SK-N-SH treated with all-trans-retinoic acid at 6 μM for 48 hours (cell line): ENCODE measurements around the gene CDH20.
A peak's percentile ranks its signal among the peaks of the same experiment; 100 is the strongest.

Experiments used
- ATAC-seq: fragments of 200-7000 bp; cut with Tn5 transposase; 3 replicates; pipeline ENCODE4 v1.9.1; 2020; ENCODE audit warnings: mild to moderate bottlenecking, moderate library complexity
- ARNTL ChIP-seq: fragments of 450-650 bp; formaldehyde crosslinking; IDR thresholded peaks from 2 replicates; pipeline ENCODE4 v1.5.0; 2020; ENCODE audit warnings: low read depth, mild to moderate bottlenecking, moderate library complexity, borderline replicate concordance
- BACH2 ChIP-seq: fragments of 250-450 bp; sonication (Bioruptor Pico); IDR thresholded peaks from 2 replicates; pipeline ENCODE4 v1.9.0; 2021; ENCODE audit warnings: mild to moderate bottlenecking, borderline replicate concordance
- CSDC2 ChIP-seq: fragments of 250-450 bp; sonication (Bioruptor Pico); IDR thresholded peaks from 2 replicates; pipeline ENCODE4 v1.5.0; 2020; ENCODE audit warnings: mild to moderate bottlenecking, moderate library complexity
- ESRRG ChIP-seq: fragments of 250-450 bp; sonication (Bioruptor Pico); IDR thresholded peaks from 2 replicates; pipeline ENCODE4 v1.6.1; 2021; ENCODE audit warnings: mild to moderate bottlenecking
- ISL1 ChIP-seq: fragments of 250-450 bp; sonication (Bioruptor Pico); IDR thresholded peaks from 2 replicates; pipeline ENCODE4 v2.1.2; 2022; ENCODE audit warnings: mild to moderate bottlenecking, moderate library complexity
- OSR1 ChIP-seq: fragments of 250-450 bp; sonication (Bioruptor Pico); IDR thresholded peaks from 2 replicates; pipeline ENCODE4 v1.8.0; 2022; ENCODE audit warnings: moderate library complexity, mild to moderate bottlenecking, inconsistent platforms
- RARB ChIP-seq: fragments of 250-450 bp; sonication (Bioruptor Pico); IDR thresholded peaks from 2 replicates; pipeline ENCODE4 v1.8.0; 2021; ENCODE audit warnings: mild to moderate bottlenecking, moderate library complexity
- SNAI2 ChIP-seq: fragments of 250-450 bp; sonication (Bioruptor Pico); IDR thresholded peaks from 2 replicates; pipeline ENCODE4 v1.5.0; 2020; ENCODE audit warnings: mild to moderate bottlenecking, moderate library complexity
- TCF4 ChIP-seq: fragments of 250-450 bp; sonication (Bioruptor Pico); IDR thresholded peaks from 2 replicates; pipeline ENCODE4 v1.8.0; 2021; ENCODE audit warnings: mild to moderate bottlenecking, moderate library complexity, borderline replicate concordance
- TOX ChIP-seq: fragments of 250-450 bp; sonication (Bioruptor Pico); IDR thresholded peaks from 2 replicates; pipeline ENCODE4 v1.8.0; 2021; ENCODE audit warnings: mild to moderate bottlenecking, moderate library complexity, borderline replicate concordance
- ZC3H10 ChIP-seq: fragments of 250-450 bp; sonication (Bioruptor Pico); IDR thresholded peaks from 2 replicates; pipeline ENCODE4 v1.5.1; 2021; ENCODE audit warnings: mild to moderate bottlenecking, moderate library complexity
- ZFP3 ChIP-seq: fragments of 250-450 bp; sonication (Bioruptor Pico); IDR thresholded peaks from 2 replicates; pipeline ENCODE4 v1.5.0; 2020; ENCODE audit warnings: mild to moderate bottlenecking, moderate library complexity
- ZFP30 ChIP-seq: fragments of 450-650 bp; formaldehyde crosslinking; IDR thresholded peaks from 2 replicates; pipeline ENCODE4 v1.5.0; 2022; ENCODE audit warnings: mild to moderate bottlenecking, moderate library complexity
- ZNF565 ChIP-seq: fragments of 450-650 bp; formaldehyde crosslinking; conservative IDR thresholded peaks from 2 replicates; pipeline ENCODE4 v1.5.0; 2020; ENCODE audit warnings: low read depth, mild to moderate bottlenecking, moderate library complexity
- ZNF70 ChIP-seq: fragments of 450-650 bp; formaldehyde crosslinking; IDR thresholded peaks from 2 replicates; pipeline ENCODE4 v1.5.0; 2020; ENCODE audit warnings: mild to moderate bottlenecking, moderate library complexity
- ZNF8 ChIP-seq: fragments of 450-650 bp; formaldehyde crosslinking; IDR thresholded peaks from 2 replicates; pipeline ENCODE4 v1.5.0; 2020; ENCODE audit warnings: mild to moderate bottlenecking, moderate library complexity
- TF ChIP-seq, protein P1 (sequence below): fragments of 250-450 bp; sonication (Bioruptor Pico); IDR thresholded peaks from 2 replicates; pipeline ENCODE4 v1.8.0; 2020; ENCODE audit warnings: mild to moderate bottlenecking, moderate library complexity, borderline replicate concordance
- TF ChIP-seq, protein P2 (sequence below): fragments of 250-450 bp; sonication (Bioruptor Pico); IDR thresholded peaks from 2 replicates; pipeline ENCODE4 v1.8.0; 2021; ENCODE audit warnings: low read depth, mild to moderate bottlenecking, moderate library complexity, borderline replicate concordance
- TF ChIP-seq, protein P3 (sequence below): fragments of 250-450 bp; sonication (Bioruptor Pico); IDR thresholded peaks from 2 replicates; pipeline ENCODE4 v1.5.0; 2020; ENCODE audit warnings: mild to moderate bottlenecking, moderate library complexity
- TF ChIP-seq, protein P4 (sequence below): fragments of 250-450 bp; sonication (Bioruptor Pico); IDR thresholded peaks from 2 replicates; pipeline ENCODE4 v1.5.1; 2020; ENCODE audit warnings: low read depth, mild to moderate bottlenecking, moderate library complexity

Gene CDH20

GRCh38 chr18:61587865-61588264 is 254.6 kb downstream of the CDH20 start (continued):
- TF ChIP-seq, protein P1, sequence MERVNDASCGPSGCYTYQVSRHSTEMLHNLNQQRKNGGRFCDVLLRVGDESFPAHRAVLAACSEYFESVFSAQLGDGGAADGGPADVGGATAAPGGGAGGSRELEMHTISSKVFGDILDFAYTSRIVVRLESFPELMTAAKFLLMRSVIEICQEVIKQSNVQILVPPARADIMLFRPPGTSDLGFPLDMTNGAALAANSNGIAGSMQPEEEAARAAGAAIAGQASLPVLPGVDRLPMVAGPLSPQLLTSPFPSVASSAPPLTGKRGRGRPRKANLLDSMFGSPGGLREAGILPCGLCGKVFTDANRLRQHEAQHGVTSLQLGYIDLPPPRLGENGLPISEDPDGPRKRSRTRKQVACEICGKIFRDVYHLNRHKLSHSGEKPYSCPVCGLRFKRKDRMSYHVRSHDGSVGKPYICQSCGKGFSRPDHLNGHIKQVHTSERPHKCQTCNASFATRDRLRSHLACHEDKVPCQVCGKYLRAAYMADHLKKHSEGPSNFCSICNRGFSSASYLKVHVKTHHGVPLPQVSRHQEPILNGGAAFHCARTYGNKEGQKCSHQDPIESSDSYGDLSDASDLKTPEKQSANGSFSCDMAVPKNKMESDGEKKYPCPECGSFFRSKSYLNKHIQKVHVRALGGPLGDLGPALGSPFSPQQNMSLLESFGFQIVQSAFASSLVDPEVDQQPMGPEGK = no peak
- TF ChIP-seq SNAI2 (CRISPR knock-in tag) = no peak

DNA sequence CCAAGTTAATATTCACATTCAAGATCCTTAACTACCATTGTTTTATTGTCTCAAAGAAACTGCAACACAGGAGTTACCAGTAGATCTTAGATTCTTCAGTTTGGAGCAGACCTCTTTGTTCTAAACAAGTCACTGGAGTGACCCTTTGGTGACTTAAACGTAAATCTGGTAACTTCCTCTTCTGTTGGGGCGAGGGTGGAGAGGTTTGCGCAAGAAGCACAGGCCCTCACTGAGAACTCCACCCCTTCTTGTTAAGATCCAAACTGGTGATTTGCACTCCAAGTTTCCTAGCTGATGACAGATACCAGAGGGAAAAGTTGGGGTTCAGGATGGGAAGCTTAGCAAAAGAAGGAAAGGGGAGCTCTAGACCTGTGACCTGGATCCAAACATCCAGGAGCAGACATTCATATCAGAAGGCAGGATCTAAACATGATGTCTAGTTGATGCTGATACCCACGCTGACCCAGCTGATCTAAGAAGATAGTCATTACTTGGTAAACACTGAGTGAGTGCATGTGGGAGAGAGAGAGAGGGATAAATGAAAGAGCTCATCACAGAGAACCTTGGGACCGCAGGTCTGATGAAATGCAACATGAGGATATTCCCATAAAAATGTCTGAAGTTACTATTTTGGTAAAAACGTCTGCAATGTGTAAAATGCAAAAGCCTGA is 256.0 kb downstream of the CDH20 start:
- ATAC-seq = peak; percentile 44
- no peak for TF ChIP-seq RARB (CRISPR knock-in tag)
- no peak for TF ChIP-seq TCF4
- TF ChIP-seq, protein P1 = no peak
- TF ChIP-seq, protein P2, sequence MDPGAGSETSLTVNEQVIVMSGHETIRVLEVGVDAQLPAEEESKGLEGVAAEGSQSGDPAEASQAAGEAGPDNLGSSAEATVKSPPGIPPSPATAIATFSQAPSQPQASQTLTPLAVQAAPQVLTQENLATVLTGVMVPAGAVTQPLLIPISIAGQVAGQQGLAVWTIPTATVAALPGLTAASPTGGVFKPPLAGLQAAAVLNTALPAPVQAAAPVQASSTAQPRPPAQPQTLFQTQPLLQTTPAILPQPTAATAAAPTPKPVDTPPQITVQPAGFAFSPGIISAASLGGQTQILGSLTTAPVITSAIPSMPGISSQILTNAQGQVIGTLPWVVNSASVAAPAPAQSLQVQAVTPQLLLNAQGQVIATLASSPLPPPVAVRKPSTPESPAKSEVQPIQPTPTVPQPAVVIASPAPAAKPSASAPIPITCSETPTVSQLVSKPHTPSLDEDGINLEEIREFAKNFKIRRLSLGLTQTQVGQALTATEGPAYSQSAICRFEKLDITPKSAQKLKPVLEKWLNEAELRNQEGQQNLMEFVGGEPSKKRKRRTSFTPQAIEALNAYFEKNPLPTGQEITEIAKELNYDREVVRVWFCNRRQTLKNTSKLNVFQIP (CRISPR knock-in tag) = no peak
- TF ChIP-seq TOX (CRISPR knock-in tag) = no peak
- no peak for TF ChIP-seq ZC3H10
- TF ChIP-seq OSR1 = no peak
- TF ChIP-seq ZNF8 (CRISPR knock-in tag) = no peak
- TF ChIP-seq, protein P3, sequence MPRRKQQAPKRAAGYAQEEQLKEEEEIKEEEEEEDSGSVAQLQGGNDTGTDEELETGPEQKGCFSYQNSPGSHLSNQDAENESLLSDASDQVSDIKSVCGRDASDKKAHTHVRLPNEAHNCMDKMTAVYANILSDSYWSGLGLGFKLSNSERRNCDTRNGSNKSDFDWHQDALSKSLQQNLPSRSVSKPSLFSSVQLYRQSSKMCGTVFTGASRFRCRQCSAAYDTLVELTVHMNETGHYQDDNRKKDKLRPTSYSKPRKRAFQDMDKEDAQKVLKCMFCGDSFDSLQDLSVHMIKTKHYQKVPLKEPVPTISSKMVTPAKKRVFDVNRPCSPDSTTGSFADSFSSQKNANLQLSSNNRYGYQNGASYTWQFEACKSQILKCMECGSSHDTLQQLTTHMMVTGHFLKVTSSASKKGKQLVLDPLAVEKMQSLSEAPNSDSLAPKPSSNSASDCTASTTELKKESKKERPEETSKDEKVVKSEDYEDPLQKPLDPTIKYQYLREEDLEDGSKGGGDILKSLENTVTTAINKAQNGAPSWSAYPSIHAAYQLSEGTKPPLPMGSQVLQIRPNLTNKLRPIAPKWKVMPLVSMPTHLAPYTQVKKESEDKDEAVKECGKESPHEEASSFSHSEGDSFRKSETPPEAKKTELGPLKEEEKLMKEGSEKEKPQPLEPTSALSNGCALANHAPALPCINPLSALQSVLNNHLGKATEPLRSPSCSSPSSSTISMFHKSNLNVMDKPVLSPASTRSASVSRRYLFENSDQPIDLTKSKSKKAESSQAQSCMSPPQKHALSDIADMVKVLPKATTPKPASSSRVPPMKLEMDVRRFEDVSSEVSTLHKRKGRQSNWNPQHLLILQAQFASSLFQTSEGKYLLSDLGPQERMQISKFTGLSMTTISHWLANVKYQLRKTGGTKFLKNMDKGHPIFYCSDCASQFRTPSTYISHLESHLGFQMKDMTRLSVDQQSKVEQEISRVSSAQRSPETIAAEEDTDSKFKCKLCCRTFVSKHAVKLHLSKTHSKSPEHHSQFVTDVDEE (CRISPR knock-in tag) = no peak
- no peak for TF ChIP-seq ZFP3
- TF ChIP-seq ZNF70 = no peak
- TF ChIP-seq CSDC2 (CRISPR knock-in tag) = no peak
- TF ChIP-seq ESRRG (CRISPR knock-in tag) = no peak
- no peak for TF ChIP-seq ARNTL (CRISPR knock-in tag)
- no peak for TF ChIP-seq BACH2 (CRISPR knock-in tag)
- no peak for TF ChIP-seq ZFP30
- TF ChIP-seq ISL1 (CRISPR knock-in tag) = no peak
- TF ChIP-seq, protein P4, sequence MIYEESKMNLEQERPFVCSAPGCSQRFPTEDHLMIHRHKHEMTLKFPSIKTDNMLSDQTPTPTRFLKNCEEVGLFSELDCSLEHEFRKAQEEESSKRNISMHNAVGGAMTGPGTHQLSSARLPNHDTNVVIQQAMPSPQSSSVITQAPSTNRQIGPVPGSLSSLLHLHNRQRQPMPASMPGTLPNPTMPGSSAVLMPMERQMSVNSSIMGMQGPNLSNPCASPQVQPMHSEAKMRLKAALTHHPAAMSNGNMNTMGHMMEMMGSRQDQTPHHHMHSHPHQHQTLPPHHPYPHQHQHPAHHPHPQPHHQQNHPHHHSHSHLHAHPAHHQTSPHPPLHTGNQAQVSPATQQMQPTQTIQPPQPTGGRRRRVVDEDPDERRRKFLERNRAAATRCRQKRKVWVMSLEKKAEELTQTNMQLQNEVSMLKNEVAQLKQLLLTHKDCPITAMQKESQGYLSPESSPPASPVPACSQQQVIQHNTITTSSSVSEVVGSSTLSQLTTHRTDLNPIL = no peak

DNA sequence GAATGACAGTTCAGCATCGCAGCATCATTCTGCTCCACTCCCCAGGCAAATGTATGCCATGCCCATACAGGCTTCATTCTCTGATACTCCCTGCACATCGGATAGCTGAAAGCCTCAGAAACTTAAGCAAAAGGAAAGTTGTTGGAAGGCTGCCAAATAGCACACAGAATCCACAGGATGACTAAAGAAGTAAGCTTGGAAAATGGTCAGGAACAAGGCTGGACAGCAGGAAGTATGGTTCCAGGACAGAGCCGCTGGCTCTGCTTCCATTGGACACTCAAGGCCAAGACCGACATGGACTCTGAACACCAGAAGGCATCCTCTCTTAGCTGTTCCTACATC is 256.5 kb downstream of the CDH20 start:
- peak; percentile 69 for ATAC-seq
- TF ChIP-seq ZFP3 (no peak), RARB (CRISPR knock-in tag) (no peak), TOX (CRISPR knock-in tag) (no peak), ZNF8 (CRISPR knock-in tag) (no peak), ZFP30 (no peak), ISL1 (CRISPR knock-in tag) (no peak), TCF4 (no peak), ZNF565 (CRISPR knock-in tag) (no peak)
- TF ChIP-seq, protein P1 = no peak
- TF ChIP-seq, protein P4 = no peak
- TF ChIP-seq, protein P2 (CRISPR knock-in tag) = no peak
